ENCODE measurements around the gene FGFR4.

The FGFR4 gene

DNA sequence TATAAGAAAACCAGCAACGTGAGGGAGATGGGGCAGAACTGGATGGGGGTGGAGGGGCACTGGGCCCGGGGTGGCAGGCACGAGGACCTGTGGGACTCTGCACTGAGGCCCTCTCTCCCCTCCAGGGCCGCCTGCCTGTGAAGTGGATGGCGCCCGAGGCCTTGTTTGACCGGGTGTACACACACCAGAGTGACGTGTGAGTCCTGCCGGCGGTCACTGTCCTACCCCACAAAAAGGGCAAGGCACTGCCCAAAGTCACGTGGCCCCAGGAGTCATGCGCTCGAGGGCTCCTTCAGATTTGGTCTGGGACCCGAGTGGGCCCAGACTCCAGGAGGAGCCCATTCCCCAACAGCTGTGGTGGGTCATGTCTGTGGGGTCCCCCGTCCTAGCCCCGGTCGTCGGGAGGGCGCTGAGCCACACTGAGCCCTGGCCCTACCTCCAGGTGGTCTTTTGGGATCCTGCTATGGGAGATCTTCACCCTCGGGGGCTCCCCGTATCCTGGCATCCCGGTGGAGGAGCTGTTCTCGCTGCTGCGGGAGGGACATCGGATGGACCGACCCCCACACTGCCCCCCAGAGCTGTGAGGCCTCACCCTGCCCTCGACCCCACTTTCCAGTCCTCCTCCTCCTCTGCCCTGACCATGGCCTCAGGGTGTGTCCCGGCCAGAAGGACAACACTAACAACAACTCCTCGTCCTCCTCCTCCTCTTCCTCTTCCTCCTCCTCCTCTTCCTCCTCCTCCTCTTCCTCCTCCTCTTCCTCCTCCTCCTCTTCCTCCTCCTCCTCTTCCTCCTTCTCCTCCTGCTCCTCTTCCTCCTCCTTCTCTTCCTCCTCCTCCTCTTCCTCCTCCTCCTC is 9.7 kb downstream of the FGFR4 start:
- TF ChIP-seq, protein P1, sequence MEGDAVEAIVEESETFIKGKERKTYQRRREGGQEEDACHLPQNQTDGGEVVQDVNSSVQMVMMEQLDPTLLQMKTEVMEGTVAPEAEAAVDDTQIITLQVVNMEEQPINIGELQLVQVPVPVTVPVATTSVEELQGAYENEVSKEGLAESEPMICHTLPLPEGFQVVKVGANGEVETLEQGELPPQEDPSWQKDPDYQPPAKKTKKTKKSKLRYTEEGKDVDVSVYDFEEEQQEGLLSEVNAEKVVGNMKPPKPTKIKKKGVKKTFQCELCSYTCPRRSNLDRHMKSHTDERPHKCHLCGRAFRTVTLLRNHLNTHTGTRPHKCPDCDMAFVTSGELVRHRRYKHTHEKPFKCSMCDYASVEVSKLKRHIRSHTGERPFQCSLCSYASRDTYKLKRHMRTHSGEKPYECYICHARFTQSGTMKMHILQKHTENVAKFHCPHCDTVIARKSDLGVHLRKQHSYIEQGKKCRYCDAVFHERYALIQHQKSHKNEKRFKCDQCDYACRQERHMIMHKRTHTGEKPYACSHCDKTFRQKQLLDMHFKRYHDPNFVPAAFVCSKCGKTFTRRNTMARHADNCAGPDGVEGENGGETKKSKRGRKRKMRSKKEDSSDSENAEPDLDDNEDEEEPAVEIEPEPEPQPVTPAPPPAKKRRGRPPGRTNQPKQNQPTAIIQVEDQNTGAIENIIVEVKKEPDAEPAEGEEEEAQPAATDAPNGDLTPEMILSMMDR (conservative IDR thresholded peaks at IDR 0.05; ENCODE audit: low read depth, low read length): no peak
- DNase-seq (ENCODE audit: low read depth): no peak
- H3K4me3 ChIP-seq (ENCODE audit: low read length): no peak overlapping the region

DNA sequence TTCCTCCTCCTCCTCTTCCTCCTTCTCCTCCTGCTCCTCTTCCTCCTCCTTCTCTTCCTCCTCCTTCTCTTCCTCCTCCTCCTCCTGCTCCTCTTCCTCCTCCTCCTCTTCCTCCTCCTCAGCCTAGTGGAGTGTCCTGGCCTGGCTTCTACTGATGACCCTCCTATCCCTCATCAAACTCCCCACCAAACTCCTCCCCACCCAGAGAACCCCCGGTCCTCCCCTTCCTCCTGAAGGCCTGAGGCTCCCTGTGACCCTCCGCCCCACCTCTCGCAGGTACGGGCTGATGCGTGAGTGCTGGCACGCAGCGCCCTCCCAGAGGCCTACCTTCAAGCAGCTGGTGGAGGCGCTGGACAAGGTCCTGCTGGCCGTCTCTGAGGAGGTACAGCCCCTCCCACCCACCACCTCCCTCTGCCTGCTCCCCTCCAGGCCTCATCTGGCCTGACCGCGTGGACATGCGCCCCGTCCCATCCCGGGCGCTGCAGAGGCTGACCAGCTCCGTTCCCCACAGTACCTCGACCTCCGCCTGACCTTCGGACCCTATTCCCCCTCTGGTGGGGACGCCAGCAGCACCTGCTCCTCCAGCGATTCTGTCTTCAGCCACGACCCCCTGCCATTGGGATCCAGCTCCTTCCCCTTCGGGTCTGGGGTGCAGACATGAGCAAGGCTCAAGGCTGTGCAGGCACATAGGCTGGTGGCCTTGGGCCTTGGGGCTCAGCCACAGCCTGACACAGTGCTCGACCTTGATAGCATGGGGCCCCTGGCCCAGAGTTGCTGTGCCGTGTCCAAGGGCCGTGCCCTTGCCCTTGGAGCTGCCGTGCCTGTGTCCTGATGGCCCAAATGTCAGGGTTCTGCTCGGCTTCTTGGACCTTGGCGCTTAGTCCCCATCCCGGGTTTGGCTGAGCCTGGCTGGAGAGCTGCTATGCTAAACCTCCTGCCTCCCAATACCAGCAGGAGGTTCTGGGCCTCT is 10.6 kb downstream of the FGFR4 start:
- TF ChIP-seq, protein P1 (conservative IDR thresholded peaks at IDR 0.05; ENCODE audit: low read depth, low read length): no peak
- no peak for DNase-seq (ENCODE audit: low read depth)
- no peak overlapping the region for H3K4me3 ChIP-seq (ENCODE audit: low read length)

DNA sequence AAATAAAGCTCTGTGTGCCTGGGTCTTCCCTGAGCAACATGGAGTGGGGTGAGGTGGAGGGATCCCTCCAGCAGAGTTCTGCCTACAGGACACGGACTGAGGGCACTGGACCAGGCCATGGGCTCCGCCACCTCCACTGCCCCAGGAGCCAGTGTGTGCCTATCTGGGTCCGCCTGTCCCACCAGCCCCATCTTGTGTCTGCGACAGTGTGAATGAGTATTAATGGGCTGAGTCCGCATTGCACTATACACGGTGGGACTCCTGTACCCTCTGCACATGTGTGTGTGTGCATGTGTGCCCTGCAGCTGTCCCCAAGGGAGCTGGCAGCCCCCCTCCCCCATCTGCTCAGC is 11.4 kb downstream of the FGFR4 start:
- TF ChIP-seq, protein P1 (conservative IDR thresholded peaks at IDR 0.05; ENCODE audit: low read depth, low read length): no peak
- H3K4me3 ChIP-seq (ENCODE audit: low read length): no peak overlapping the region
- no peak for DNase-seq (ENCODE audit: low read depth)

DNA sequence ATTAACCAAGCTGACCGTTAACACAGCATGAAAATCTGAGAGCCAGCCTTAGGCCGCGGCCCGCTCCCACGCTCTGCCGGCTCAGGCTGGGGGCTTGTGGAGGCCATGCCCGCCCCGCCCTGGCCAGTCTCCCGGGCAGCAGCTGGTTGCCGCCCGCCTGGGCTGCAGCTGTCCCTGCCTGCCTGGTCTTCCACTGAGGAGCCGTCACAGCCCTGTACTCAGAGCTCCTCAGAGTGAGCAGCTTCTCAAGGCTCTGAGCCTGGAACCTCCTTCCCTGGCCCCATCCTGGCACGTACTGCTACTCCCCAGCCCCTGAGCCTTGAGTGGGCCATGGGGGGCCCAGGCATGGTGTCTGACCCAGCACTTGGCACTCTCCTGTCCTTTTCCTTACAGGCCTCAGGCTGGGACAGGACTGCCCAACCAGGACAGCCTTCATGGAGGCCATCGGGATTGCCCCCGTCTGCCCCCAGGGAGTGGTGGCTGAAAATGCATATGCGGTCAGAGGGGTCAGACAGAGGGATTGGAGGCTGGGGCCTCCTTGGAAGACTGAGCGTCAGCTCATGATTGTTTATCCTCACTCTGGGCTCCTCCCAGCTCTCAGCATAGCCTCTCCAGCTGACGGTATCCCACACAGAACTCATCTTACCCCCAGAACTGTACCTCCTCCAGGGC is 11.9 kb downstream of the FGFR4 start:
- no peak overlapping the region for H3K4me3 ChIP-seq (ENCODE audit: low read length)
- TF ChIP-seq, protein P1 (conservative IDR thresholded peaks at IDR 0.05; ENCODE audit: low read depth, low read length): no peak
- DNase-seq (ENCODE audit: low read depth): no peak

DNA sequence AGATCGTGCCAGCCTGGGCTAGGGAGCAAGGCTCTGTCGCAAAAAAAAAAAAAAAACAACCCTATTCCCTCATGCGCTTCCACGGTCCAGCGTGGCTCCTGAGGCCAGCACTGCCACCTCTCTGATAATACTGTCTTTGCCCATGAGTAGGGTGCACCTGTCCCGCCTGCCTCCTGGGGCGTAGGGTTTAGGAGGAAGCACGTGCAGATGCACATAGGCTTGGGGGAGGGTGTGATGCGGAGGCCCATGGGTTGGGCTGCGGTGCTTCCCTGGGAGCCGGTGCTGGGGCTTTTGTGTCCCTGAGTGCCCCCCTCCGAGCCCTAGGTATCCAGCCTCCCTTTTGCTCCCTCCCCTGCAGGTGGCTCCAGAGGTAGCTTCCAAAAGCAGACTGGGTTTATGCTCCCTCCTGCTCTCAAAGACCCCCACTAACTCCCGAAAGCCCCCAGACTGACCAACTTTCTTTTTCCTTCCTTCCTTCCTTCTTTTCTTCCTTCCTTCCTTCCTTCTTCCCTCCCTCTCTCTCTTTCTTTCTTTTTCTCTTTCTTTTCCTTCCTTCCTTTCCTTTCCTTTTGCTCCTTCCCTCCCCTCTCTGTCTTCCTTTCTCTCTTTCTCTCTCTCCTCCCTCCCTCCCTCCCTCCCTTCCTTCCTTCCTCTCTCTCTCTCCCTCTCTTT is 12.8 kb downstream of the FGFR4 start:
- no peak for DNase-seq (ENCODE audit: low read depth)
- no peak overlapping the region for H3K4me3 ChIP-seq (ENCODE audit: low read length)
- TF ChIP-seq, protein P1 (conservative IDR thresholded peaks at IDR 0.05; ENCODE audit: low read depth, low read length): no peak

DNA sequence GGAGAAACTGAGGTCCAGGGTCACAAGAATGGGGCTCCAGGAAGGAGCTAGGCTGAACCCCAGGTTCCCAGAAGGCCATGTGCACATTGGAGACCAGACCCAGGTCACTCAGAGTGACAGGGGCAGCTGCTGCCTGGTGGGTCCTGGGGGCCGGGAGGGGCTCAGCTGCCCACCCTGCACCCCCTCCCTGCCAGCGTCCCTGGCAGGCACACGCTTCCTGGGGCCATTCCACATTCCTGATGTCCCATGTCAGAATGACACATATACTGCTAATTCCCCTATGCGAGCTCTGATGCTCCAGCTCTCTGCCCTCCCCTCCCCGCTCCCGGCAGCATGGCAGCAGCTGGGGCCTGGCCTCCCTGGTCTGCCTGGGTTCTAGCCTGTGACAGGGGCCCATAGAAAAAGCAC is 14.0 kb downstream of the FGFR4 start:
- DNase-seq (ENCODE audit: low read depth): no peak
- TF ChIP-seq, protein P1 (conservative IDR thresholded peaks at IDR 0.05; ENCODE audit: low read depth, low read length): no peak
- H3K4me3 ChIP-seq (ENCODE audit: low read length): no peak overlapping the region
